Activated T-cell treated with anti-CD3 and anti-CD28 coated beads for 1 hour (primary cell): ENCODE measurements around the gene ARHGAP31.

Experiments
- DNase-seq: peaks from one replicate; pipeline ENCODE4 v3.0.0-alpha.2; 2020; ENCODE audit warnings: low read depth

The ARHGAP31 gene

GRCh38 chr3:119436977-119437376 is 142.8 kb downstream of the ARHGAP31 start:
- DNase-seq = no peak

GRCh38 chr3:119437691-119438258 is 143.6 kb downstream of the ARHGAP31 start:
- DNase-seq = no peak

DNA sequence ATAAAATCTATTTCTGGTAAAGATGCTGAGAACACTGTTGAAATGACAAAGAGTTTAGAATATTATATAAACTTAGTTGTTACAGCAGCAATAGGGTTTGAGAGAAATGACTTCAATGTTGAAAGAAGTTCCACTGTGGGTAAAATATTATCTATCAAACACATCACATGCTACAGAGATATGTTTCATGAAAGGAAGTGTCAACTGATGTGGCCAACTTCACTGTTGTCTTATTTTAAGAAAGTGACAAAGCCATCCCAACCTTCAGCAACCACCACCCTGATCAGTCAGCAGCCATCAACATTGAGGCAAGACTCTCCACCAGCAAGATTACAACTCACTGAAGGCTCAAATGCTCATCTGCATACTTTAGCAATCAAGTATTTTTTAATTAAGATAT is 149.0 kb downstream of the ARHGAP31 start:
- DNase-seq = no peak

GRCh38 chr3:119444590-119444989 is 150.4 kb downstream of the ARHGAP31 start:
- no peak for DNase-seq

DNA sequence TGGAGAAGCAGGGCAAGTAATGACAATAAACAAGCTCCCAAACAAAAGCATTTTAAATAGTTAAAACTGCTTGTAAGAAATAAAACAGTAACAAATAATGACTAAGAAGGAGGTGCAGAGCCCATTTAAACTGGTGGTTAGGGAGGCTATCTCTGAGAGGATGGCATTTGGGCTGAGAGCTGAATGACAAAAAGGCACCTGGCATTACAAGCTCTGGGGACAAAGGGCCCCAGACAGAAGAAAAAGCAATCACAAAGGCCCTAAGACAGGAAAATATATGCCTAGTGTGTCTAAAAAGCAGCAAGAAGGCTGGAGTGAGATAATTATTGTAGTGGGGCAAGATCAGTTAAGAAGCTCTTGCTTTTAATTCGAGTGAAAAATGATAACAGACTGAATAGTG is 159.6 kb downstream of the ARHGAP31 start:
- no peak for DNase-seq

GRCh38 chr3:119456469-119456868 is 162.3 kb downstream of the ARHGAP31 start:
- DNase-seq = no peak

GRCh38 chr3:119457246-119457645 is 163.1 kb downstream of the ARHGAP31 start:
- DNase-seq = no peak

GRCh38 chr3:119463171-119464169 is 169.3 kb downstream of the ARHGAP31 start, which contains the start of gene TMEM39A:
Gene TMEM39A, minus strand, starts transcription at chr3:119463615. Its CDS starts 1,541 bp downstream, at chr3:119462074.
- peak; percentile 97 for DNase-seq

GRCh38 chr3:119468041-119468440 is 173.9 kb downstream of the ARHGAP31 start:
- DNase-seq = no peak

DNA sequence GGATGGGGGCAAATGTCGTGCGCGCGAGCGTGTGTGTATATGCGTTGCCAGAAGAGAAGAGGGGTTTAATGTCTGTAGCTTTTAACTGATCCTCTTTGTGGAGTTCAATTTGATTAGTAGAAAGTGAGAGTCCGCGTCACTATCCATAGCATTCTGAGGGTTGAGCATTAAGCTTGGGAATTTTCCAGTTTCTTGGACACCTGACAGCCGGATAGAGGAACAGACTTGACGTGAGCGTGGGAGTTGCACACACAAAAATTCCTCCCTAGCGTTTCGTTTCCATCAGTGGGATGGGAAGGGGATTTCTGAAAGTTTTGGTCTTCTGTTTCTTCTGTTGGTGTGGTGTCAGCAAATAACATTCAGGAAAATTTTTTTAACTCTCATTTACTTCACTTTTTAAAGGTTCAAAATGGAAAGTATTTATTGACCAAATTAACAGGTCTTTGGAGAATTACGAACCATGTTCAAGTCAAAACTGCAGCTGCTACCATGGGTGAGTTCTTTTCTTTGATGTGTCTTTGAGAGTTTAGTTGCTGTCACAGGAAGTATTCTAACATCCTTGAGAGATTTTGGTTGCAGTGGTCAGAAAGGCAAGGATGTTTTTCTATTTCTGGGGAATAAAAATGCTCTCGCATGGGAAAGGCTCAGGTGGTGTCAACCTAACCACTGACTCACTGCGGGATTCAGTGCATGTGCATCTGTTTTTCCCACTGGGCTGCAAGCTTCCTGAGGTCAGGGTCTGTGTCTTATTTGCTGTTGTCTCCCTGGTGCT is 175.4 kb downstream of the ARHGAP31 start:
- no peak for DNase-seq
